ENCODE data around the gene RPS6KA2. TPM values are rescaled to one million over a fixed set of nuclear protein-coding genes. Genes with fewer than 3 reads are reported as not detected.

The RPS6KA2 gene
- total RNA-seq, 1 experiment from 2014 or later: 12.3 TPM

DNA sequence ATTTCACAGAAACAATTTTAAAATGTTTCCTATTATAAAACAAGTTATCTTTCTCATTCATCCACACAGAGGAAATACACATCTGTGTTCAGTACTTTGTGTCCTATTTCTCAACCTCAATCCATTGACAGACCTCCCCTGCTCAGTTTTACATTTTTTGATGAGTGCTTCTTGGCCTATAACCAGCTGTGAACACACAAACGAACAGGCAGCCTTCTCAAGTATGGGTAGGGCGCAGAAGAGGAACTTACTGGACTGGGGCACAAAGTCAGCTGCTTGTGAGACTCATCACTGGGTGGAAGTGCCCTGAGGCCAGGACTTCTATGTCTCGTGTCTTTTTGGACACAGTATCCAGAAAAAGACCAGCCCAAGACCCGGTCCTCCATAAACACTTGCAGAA lies 2.8 kb downstream of the RPS6KA2 start:
- peaks cover 20% of the 10 kb centered on the region for H3K23me2 ChIP-seq (ENCODE audit: insufficient read length, low read depth, low read length, poor library complexity, severe bottlenecking)
- peaks cover 2% of the 10 kb centered on the region; the same call in 1 of the 2 replicates for H3K79me2 ChIP-seq (ENCODE audit: insufficient read depth, low read length)
- no peak overlapping the region for H3K27ac Mint-ChIP-seq
- H4K5ac ChIP-seq (ENCODE audit: insufficient read length, low read depth, low read length): no peak overlapping the region
- H2BK15ac ChIP-seq (ENCODE audit: low read depth, low read length): no peak overlapping the region
- no peaks in the 10 kb centered on the region for H3K79me1 ChIP-seq (ENCODE audit: insufficient read depth, low read depth, low read length, poor library complexity, severe bottlenecking)
- no peak overlapping the region for H2BK20ac ChIP-seq (ENCODE audit: low read depth, low read length, poor library complexity, severe bottlenecking)
- no peak overlapping the region for H2BK5ac ChIP-seq (ENCODE audit: insufficient read length, low read length)
- no peaks in the 10 kb centered on the region for H3K9me3 Mint-ChIP-seq
- no peak overlapping the region for H3K14ac ChIP-seq (ENCODE audit: insufficient read depth, low read length)
- no peak overlapping the region for H2BK120ac ChIP-seq (ENCODE audit: low read depth, low read length, poor library complexity, severe bottlenecking)
- TF ChIP-seq, protein P1, sequence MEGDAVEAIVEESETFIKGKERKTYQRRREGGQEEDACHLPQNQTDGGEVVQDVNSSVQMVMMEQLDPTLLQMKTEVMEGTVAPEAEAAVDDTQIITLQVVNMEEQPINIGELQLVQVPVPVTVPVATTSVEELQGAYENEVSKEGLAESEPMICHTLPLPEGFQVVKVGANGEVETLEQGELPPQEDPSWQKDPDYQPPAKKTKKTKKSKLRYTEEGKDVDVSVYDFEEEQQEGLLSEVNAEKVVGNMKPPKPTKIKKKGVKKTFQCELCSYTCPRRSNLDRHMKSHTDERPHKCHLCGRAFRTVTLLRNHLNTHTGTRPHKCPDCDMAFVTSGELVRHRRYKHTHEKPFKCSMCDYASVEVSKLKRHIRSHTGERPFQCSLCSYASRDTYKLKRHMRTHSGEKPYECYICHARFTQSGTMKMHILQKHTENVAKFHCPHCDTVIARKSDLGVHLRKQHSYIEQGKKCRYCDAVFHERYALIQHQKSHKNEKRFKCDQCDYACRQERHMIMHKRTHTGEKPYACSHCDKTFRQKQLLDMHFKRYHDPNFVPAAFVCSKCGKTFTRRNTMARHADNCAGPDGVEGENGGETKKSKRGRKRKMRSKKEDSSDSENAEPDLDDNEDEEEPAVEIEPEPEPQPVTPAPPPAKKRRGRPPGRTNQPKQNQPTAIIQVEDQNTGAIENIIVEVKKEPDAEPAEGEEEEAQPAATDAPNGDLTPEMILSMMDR (conservative IDR thresholded peaks at IDR 0.05): no peak
- H4K20me1 ChIP-seq (ENCODE audit: control insufficient read depth, insufficient read depth, insufficient read length): no peaks in the 10 kb centered on the region
- H2BK12ac ChIP-seq (ENCODE audit: insufficient read length, low read depth, low read length): no peak overlapping the region
- H3K27me3 ChIP-seq (ENCODE audit: insufficient read depth, low read length): peaks cover 9% of the 10 kb centered on the region; the same call in 1 of the 2 replicates
- H3K27me3 Mint-ChIP-seq (ENCODE audit: low read depth): peaks cover 29% of the 10 kb centered on the region
- H3K4me1 ChIP-seq (ENCODE audit: insufficient read depth, low read length): peaks cover 4% of the 10 kb centered on the region; the same call in 1 of the 2 replicates
- H2AFZ ChIP-seq (ENCODE audit: low read length): no peak overlapping the region
- no peak overlapping the region for H3T11ph ChIP-seq (ENCODE audit: low read length)
- DNase-seq: no peak
- no peak overlapping the region for H3K4me2 ChIP-seq (ENCODE audit: insufficient read depth, insufficient read length, low read length)
- no peak overlapping the region for H4K8ac ChIP-seq (replicated peaks; ENCODE audit: insufficient read length, low read depth, low read length)
- H3K23ac ChIP-seq (ENCODE audit: insufficient read length, low read depth, low read length): no peak overlapping the region
- H3K4me3 Mint-ChIP-seq: no peak overlapping the region
- peaks cover 44 to 48% of the 10 kb centered on the region in 2 experiments for H3K4me1 Mint-ChIP-seq
- H3K4ac ChIP-seq (ENCODE audit: low read depth, low read length): no peak overlapping the region
- no peaks in the 10 kb centered on the region for H3K9me3 ChIP-seq (ENCODE audit: control insufficient read depth, low read depth, low read length)
- H3K56ac ChIP-seq (ENCODE audit: insufficient read length, low read depth, low read length): no peak overlapping the region
- no peak overlapping the region for H2AK5ac ChIP-seq (ENCODE audit: insufficient read length, low read length)
- H3K18ac ChIP-seq (ENCODE audit: insufficient read length, low read depth, low read length): no peak overlapping the region
- no CpG with 5 or more reads among the region's 4 CpGs for WGBS (ENCODE audit: extremely low coverage, insufficient read length, low lambda C conversion rate)
- no peak overlapping the region for H4K91ac ChIP-seq (ENCODE audit: insufficient read length, low read depth, low read length)
- H3K27ac ChIP-seq (ENCODE audit: insufficient read length, low read depth, low read length): no peak overlapping the region
- no peaks in the 10 kb centered on the region; a peak in 1 of 7 replicates for H3K36me3 Mint-ChIP-seq (ENCODE audit: insufficient read depth in 1 of 3, low read depth in 3 of 3)
- no peak overlapping the region for H3K9ac ChIP-seq (ENCODE audit: extremely low read depth, insufficient read length, low read length)
